Astrocyte of the spinal cord (primary cell): Measurements from ENCODE around the gene POFUT1.

Source experiments
- DNase-seq: peaks from one replicate; pipeline ENCODE4 v3.0.0; 2011; ENCODE audit warnings: low read depth, low spot score
- H3K4me3 ChIP-seq: 2 replicates; pipeline ENCODE4 v1.5.1; 2011; ENCODE audit warnings: low read depth, mild to moderate bottlenecking, low read length, moderate library complexity
- in situ Hi-C: cut with HindIII; loops from 2 replicates; pipeline ENCODE4 v1.10.0; 2017; ENCODE audit warnings: low sequenced_read_pairs
- TF ChIP-seq, protein P1 (sequence below): IDR thresholded peaks from 2 replicates; pipeline ENCODE4 v1.5.1; 2012; ENCODE audit warnings: low read depth, mild to moderate bottlenecking, low read length, inconsistent platforms

The POFUT1 gene

DNA sequence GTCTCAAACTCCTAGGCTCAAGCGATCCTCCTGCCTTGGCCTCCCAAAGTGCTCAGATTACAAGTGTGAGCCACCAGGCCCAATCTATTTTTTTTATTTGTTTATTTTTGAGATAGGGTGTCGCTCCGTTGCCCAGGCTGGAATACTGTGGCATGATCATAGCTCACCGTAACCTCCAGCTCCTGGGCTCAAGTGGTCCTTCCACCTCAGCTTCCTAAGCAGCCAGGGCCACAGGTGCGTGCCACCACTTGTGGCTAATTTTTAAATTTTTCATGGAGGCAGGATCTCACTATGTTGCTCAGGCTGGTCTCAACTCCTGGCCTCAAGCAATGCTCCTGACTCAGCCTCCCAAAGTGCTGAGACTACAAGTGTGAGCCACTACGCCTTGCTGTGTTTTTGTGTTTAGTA lies 79.6 kb downstream of the POFUT1 start:
- in situ Hi-C loops = no loop called here
- TF ChIP-seq, protein P1, sequence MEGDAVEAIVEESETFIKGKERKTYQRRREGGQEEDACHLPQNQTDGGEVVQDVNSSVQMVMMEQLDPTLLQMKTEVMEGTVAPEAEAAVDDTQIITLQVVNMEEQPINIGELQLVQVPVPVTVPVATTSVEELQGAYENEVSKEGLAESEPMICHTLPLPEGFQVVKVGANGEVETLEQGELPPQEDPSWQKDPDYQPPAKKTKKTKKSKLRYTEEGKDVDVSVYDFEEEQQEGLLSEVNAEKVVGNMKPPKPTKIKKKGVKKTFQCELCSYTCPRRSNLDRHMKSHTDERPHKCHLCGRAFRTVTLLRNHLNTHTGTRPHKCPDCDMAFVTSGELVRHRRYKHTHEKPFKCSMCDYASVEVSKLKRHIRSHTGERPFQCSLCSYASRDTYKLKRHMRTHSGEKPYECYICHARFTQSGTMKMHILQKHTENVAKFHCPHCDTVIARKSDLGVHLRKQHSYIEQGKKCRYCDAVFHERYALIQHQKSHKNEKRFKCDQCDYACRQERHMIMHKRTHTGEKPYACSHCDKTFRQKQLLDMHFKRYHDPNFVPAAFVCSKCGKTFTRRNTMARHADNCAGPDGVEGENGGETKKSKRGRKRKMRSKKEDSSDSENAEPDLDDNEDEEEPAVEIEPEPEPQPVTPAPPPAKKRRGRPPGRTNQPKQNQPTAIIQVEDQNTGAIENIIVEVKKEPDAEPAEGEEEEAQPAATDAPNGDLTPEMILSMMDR = no peak
- no peak for DNase-seq
- H3K4me3 ChIP-seq = no peak overlapping the region
